ENCODE results near the gene PVALEF. TPM values are rescaled to one million over a fixed set of nuclear protein-coding genes. Genes with fewer than 3 reads are reported as not detected.

Gene PVALEF
- total and polyA plus RNA-seq, 2 experiments from 2014 or later: 0.37 to 0.86 TPM

- no peak for DNase-seq (ENCODE audit: low read depth in 1 of 2, low spot score in 1 of 2)
- H3K4me1 ChIP-seq (ENCODE audit: low read depth): peaks cover 6% of the 10 kb centered on the region
- TF ChIP-seq CTCF (IDR thresholded peaks at IDR 0.05; ENCODE audit: low read depth, low read length): no peak
- H3K9me3 ChIP-seq (ENCODE audit: low read depth): no peaks in the 10 kb centered on the region
- H3K4me3 ChIP-seq: no peak overlapping the region
- H3K27me3 ChIP-seq: no peaks in the 10 kb centered on the region
- no peak overlapping the region for H3K27ac ChIP-seq
- no peaks in the 10 kb centered on the region for H3K36me3 ChIP-seq
Observed at GRCh38 chr17:81127526-81128177, 37.7 kb upstream of the PVALEF start.

- Histone ChIP-seq H3K4me1 (ENCODE audit: low read depth) (peaks cover 6% of the 10 kb centered on the region), H3K36me3 (no peaks in the 10 kb centered on the region), H3K9me3 (ENCODE audit: low read depth) (no peaks in the 10 kb centered on the region), H3K27me3 (no peaks in the 10 kb centered on the region), H3K27ac (no peak overlapping the region), H3K4me3 (no peak overlapping the region)
- DNase-seq (ENCODE audit: low read depth in 1 of 2, low spot score in 1 of 2): no peak
- TF ChIP-seq CTCF (IDR thresholded peaks at IDR 0.05; ENCODE audit: low read depth, low read length): no peak
Observed at GRCh38 chr17:81128338-81128737, 37.0 kb upstream of the PVALEF start.

- Histone ChIP-seq H3K4me1 (ENCODE audit: low read depth) (peaks cover 6% of the 10 kb centered on the region), H3K9me3 (ENCODE audit: low read depth) (no peaks in the 10 kb centered on the region), H3K27ac (no peak overlapping the region), H3K4me3 (no peak overlapping the region), H3K36me3 (no peaks in the 10 kb centered on the region), H3K27me3 (no peaks in the 10 kb centered on the region)
- no peak for TF ChIP-seq CTCF (IDR thresholded peaks at IDR 0.05; ENCODE audit: low read depth, low read length)
- no peak for DNase-seq (ENCODE audit: low read depth in 1 of 2, low spot score in 1 of 2)
Observed at GRCh38 chr17:81128774-81129173, 36.5 kb upstream of the PVALEF start.

GRCh38 chr17:81129289-81129688 is 36.0 kb upstream of the PVALEF start:
- no peak for DNase-seq (ENCODE audit: low read depth in 1 of 2, low spot score in 1 of 2)
- Histone ChIP-seq H3K9me3 (ENCODE audit: low read depth) (no peaks in the 10 kb centered on the region), H3K4me1 (ENCODE audit: low read depth) (peaks cover 6% of the 10 kb centered on the region), H3K27me3 (no peaks in the 10 kb centered on the region), H3K27ac (no peak overlapping the region), H3K4me3 (no peak overlapping the region), H3K36me3 (no peaks in the 10 kb centered on the region)
- no peak for TF ChIP-seq CTCF (IDR thresholded peaks at IDR 0.05; ENCODE audit: low read depth, low read length)

- peaks cover 6% of the 10 kb centered on the region for H3K4me1 ChIP-seq (ENCODE audit: low read depth)
- H3K36me3 ChIP-seq: no peaks in the 10 kb centered on the region
- no peaks in the 10 kb centered on the region for H3K9me3 ChIP-seq (ENCODE audit: low read depth)
- no peak overlapping the region for H3K4me3 ChIP-seq
- no peak for TF ChIP-seq CTCF (IDR thresholded peaks at IDR 0.05; ENCODE audit: low read depth, low read length)
- no peaks in the 10 kb centered on the region for H3K27me3 ChIP-seq
- H3K27ac ChIP-seq: no peak overlapping the region
- DNase-seq (ENCODE audit: low read depth in 1 of 2, low spot score in 1 of 2): no peak
Observed at GRCh38 chr17:81129711-81130367, 35.5 kb upstream of the PVALEF start.
